Parathyroid adenoma (tissue), 2 donors: ENCODE data around the gene SIGLEC1.
A peak's percentile ranks its signal among the peaks of the same experiment; 100 is the strongest.

ENCODE experiments used
- H2AFZ ChIP-seq: fragments of 300-600 bp; sonication (generic); one replicate; pipeline ENCODE4 v1.7.0; 2017; ENCODE audit warnings: antibody characterized with exemption, mild to moderate bottlenecking
- H3K27ac ChIP-seq: fragments of 300-600 bp; sonication (generic); one replicate; pipeline ENCODE4 v1.7.0; 2017
- H3K27me3 ChIP-seq: fragments of 300-600 bp; sonication (generic); one replicate; pipeline ENCODE4 v1.7.0; 2017; ENCODE audit warnings: low read length; ENCODE audit not compliant: control insufficient read depth, insufficient read depth
- H3K36me3 ChIP-seq: fragments of 300-600 bp; sonication (generic); one replicate; pipeline ENCODE4 v1.7.0; 2017; ENCODE audit warnings: low read length; ENCODE audit not compliant: control insufficient read depth, insufficient read depth
- H3K4me1 ChIP-seq: fragments of 300-600 bp; sonication (generic); one replicate; pipeline ENCODE4 v1.7.0; 2017; ENCODE audit warnings: control low read depth
- H3K4me2 ChIP-seq: fragments of 300-600 bp; sonication (generic); one replicate; pipeline ENCODE4 v1.7.0; 2017; ENCODE audit warnings: low read length
- H3K4me3 ChIP-seq: fragments of 300-600 bp; sonication (generic); one replicate; pipeline ENCODE4 v1.7.0; 2017; ENCODE audit warnings: low read depth, low read length
- H3K79me2 ChIP-seq: fragments of 300-600 bp; sonication (generic); one replicate; pipeline ENCODE4 v1.7.0; 2017; ENCODE audit warnings: control low read depth
- H3K9ac ChIP-seq: fragments of 300-600 bp; sonication (generic); one replicate; pipeline ENCODE4 v1.7.0; 2017; ENCODE audit warnings: mild to moderate bottlenecking
- H3K9me3 ChIP-seq: fragments of 300-600 bp; sonication (generic); one replicate; pipeline ENCODE4 v1.7.0; 2017; ENCODE audit warnings: low read length; ENCODE audit not compliant: control insufficient read depth
- TF ChIP-seq, protein P1 (sequence below): fragments of 300-600 bp; sonication (generic); IDR thresholded peaks from one replicate; pipeline ENCODE4 v1.7.0; 2017; ENCODE audit warnings: antibody characterized with exemption, mild to moderate bottlenecking
- donor health status: primary hyperparathyroidism.

Gene SIGLEC1

DNA sequence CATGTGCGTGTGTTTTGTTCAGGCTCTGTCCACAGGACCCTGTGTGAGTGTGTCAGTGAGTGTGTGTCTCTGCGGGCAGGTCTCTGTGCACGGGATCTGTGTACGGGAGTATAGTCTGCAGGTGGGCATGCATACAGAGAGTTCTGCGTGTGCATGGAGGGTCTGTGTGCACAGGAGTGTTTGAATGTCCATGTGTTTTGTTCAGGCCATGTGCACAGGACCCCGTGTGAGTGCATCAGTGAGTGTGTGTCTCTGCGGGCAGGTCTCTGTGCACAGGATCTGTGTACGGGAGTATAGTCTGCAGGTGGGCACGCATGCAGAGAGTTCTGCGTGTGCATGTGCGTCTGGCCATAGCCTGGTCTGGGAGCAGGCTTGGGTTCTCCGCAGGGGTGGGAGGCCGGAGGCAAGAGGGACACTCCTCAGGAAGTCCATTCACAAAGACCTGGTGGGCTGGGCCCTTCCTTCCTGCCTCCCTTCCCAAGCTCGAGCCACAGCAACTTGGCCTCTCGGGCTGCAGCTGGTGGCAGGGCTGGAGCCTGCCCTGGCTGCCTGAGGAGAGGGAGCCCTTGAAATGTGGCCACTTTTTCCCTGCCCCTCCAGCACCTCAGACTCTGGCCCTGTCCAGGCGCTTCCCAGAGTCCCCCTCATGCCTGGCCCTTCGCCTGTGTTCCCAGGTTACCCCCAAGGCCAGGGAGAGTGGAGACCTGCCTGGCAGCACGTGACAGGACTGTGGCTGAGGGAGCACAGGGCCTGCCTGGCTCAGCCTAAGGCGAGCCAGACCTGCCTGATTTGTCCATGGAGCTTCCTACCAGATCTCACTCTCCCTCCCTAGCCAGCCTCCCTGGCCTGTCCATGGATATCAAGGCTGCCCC is 26.9 kb upstream of the SIGLEC1 start:
- Histone ChIP-seq H3K4me3 (no peak overlapping the region), H3K27ac (peak overlapping the region; percentile 42), H2AFZ (peak overlapping the region; percentile 79), H3K27me3 (no peaks in the 10 kb centered on the region), H3K9ac (no peak overlapping the region), H3K79me2 (no peaks in the 10 kb centered on the region), H3K36me3 (no peaks in the 10 kb centered on the region), H3K9me3 (no peaks in the 10 kb centered on the region), H3K4me2 (no peak overlapping the region), H3K4me1 (peaks cover 31% of the 10 kb centered on the region)
- TF ChIP-seq, protein P1, sequence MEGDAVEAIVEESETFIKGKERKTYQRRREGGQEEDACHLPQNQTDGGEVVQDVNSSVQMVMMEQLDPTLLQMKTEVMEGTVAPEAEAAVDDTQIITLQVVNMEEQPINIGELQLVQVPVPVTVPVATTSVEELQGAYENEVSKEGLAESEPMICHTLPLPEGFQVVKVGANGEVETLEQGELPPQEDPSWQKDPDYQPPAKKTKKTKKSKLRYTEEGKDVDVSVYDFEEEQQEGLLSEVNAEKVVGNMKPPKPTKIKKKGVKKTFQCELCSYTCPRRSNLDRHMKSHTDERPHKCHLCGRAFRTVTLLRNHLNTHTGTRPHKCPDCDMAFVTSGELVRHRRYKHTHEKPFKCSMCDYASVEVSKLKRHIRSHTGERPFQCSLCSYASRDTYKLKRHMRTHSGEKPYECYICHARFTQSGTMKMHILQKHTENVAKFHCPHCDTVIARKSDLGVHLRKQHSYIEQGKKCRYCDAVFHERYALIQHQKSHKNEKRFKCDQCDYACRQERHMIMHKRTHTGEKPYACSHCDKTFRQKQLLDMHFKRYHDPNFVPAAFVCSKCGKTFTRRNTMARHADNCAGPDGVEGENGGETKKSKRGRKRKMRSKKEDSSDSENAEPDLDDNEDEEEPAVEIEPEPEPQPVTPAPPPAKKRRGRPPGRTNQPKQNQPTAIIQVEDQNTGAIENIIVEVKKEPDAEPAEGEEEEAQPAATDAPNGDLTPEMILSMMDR = no peak

DNA sequence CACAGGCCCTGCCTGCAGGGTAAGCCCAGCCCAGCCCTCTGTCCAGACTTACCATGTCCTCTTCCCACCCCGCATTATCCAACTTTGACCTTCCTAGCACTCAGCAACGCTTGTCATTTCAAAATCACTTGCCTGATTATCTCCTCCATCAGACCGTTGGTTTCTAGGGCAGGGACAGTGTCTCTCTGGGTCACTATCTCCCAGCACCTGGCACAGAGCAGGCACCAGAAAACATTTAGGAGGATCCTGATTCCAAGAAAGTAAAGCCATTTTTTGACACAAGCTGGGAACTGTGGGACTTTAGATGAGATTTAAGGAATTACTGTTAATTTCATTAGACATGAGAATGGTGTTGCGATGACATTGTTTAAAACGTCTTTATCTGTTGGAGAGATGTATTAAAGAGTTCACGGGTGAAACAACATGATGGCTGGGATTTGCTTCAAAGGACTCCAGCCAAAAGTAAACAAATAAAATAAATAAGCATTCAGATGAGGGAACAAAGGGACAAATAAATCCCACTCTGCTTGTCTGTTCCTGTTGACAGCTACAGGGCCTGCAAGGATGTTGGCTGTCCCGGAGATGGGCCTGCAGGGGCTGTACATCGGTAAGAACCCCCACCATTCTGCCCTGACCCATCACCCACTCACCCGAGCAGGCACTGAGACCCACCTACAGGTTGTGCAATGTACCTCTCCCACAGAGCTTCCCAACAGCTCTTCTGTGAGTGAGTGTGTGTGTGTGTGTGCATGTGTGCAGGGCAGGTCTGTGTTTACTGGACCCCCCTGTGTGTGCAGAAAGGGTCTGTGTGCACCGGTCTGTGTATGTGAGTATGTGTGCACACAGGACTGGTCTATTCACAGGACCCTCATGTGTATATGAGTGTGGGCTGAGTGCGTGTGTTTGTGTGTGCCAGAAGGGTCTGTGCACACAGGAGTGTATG is 26.0 kb upstream of the SIGLEC1 start:
- peak overlapping the region; percentile 5 for H3K4me2 ChIP-seq
- H2AFZ ChIP-seq = peak overlapping the region; percentile 36
- TF ChIP-seq, protein P1 = no peak
- H3K9ac ChIP-seq = no peak overlapping the region
- H3K27ac ChIP-seq = peak overlapping the region; percentile 51
- H3K4me3 ChIP-seq = no peak overlapping the region
- no peaks in the 10 kb centered on the region for H3K36me3 ChIP-seq
- H3K9me3 ChIP-seq = no peaks in the 10 kb centered on the region
- no peaks in the 10 kb centered on the region for H3K27me3 ChIP-seq
- peaks cover 31% of the 10 kb centered on the region for H3K4me1 ChIP-seq
- no peaks in the 10 kb centered on the region for H3K79me2 ChIP-seq

DNA sequence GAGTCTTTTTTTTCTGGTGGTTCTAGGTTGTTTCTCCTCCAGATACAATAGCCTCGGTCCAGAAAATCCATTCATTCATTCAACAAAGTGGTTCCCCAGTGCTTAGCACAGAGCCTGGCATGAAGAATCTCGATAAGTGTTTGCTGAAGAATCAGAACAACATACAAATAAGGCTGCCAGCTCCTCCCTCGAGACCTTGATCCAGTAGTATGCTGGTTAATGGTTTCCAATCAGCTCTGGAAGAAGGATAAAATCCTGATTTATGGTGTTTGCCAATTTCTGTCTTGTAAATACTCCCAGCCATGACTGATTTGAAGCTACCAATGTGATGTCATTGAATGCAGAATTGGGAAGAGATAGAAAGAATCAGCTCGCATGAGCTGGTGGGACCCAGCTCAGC is 23.4 kb upstream of the SIGLEC1 start:
- H2AFZ ChIP-seq = no peak overlapping the region
- TF ChIP-seq, protein P1 = no peak
- H3K27me3 ChIP-seq = no peaks in the 10 kb centered on the region
- H3K9ac ChIP-seq = no peak overlapping the region
- H3K27ac ChIP-seq = no peak overlapping the region
- no peak overlapping the region for H3K4me3 ChIP-seq
- H3K4me2 ChIP-seq = no peak overlapping the region
- no peaks in the 10 kb centered on the region for H3K36me3 ChIP-seq
- no peaks in the 10 kb centered on the region for H3K9me3 ChIP-seq
- no peaks in the 10 kb centered on the region for H3K79me2 ChIP-seq
- peaks cover 31% of the 10 kb centered on the region for H3K4me1 ChIP-seq

DNA sequence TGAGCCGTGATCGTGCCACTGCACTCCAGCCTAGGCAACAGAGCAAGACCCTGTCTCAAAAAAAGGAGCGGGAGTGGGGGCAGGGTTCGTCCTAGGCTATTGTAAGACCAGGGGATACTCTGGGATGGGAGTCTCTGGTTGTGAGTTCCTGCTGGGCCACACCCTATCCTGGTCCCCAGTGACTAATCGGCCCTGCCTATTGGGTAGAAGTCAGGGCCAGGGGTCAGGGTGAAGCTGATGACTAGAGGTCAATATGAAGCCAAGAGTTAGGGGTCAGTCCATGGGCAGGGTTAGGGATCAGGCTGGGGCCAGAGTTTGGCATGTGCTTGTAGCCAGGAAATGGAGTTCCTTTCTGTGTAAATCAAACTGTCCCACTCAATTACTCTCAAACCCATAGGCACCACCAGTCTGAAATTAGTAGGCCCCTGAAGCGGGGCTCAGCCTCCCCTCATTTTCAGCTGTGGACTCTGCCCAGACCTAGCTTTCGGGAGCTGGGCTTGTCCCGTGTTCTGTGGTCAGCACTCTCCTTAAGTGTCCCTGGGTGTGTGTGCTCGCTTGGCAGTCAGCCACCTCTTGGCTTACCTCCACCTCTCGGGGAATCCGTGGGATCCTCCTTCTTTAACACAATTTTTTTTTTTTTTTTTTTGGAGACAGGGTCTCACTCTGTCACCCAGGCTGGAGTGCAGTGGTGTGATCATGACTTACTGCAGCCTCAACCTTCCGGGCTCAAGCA is 21.9 kb upstream of the SIGLEC1 start:
- Histone ChIP-seq H3K9me3 (no peaks in the 10 kb centered on the region), H2AFZ (no peak overlapping the region), H3K79me2 (no peaks in the 10 kb centered on the region), H3K27me3 (no peaks in the 10 kb centered on the region), H3K36me3 (no peaks in the 10 kb centered on the region), H3K4me1 (peaks cover 18% of the 10 kb centered on the region), H3K4me3 (no peak overlapping the region), H3K27ac (no peak overlapping the region), H3K4me2 (peak overlapping the region; percentile 10), H3K9ac (no peak overlapping the region)
- TF ChIP-seq, protein P1 = no peak
